Measurements from ENCODE around the gene LGMN. TPM values are rescaled to one million over a fixed set of nuclear protein-coding genes. Genes with fewer than 3 reads are reported as not detected.

The LGMN gene
- total and polyA plus RNA-seq, 2 of the 13 experiments (the other 11 are each of a cell fraction or from before 2014, with no cell fraction given): 28.9 to 76.4 TPM

DNA sequence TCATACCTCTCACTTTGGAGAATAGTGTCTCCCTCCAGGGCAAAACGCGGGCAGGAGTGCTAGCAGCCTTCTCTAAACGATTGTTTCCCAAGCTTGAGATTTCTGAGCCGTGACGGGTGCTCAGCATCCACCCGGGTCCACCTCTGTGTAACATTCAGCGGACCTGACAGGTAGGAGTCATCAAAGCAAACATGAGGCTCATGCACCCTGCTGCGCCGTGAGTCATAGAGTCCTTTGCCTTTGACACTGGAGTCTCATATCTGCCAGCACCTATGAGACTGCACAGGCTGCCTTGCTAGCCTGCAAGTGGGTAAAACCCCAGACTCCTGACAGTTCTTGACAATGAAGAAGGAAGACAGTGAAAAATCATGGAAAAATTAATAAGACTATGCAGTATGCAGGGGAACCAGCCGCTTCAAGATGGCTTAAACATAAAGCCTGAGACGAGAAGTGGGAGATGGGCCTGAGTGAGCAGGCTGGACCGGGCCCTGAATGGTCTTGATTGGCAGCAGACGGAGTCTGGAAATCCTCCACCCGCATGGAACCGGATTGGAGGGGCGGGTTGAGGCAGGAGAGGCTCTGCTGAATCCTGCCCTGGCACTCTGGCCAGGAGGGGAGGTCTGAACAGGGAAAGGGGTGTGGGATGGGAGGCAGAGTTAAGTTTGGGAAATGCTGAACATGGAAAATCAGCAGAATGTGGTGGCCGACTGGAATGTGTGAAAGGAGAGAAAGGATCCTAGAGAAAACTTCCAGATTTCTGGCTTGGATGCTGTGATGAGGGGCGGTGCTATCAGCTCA, 54.2 kb downstream of the LGMN start (continued):
- TF ChIP-seq ATAD3A (CRISPR knock-in tag; IDR thresholded peaks at IDR 0.05): no peak
- TF ChIP-seq POGK (CRISPR knock-in tag; conservative IDR thresholded peaks at IDR 0.05): no peak
- TF ChIP-seq PHF8 (CRISPR knock-in tag; IDR thresholded peaks at IDR 0.05): no peak
- no peak for TF ChIP-seq MTERF4 (CRISPR knock-in tag; IDR thresholded peaks at IDR 0.05)
- no peak for TF ChIP-seq NFIC (IDR thresholded peaks at IDR 0.05; ENCODE audit: low read length)
- TF ChIP-seq ZEB1 (IDR thresholded peaks at IDR 0.05; ENCODE audit: insufficient replicate concordance, low read depth): peak; percentile 81
- TF ChIP-seq ZNF614 (CRISPR knock-in tag; IDR thresholded peaks at IDR 0.05; ENCODE audit: borderline replicate concordance): no peak
- no peak for TF ChIP-seq ZNF839 (CRISPR knock-in tag; IDR thresholded peaks at IDR 0.05; ENCODE audit: borderline replicate concordance)
- no peak for TF ChIP-seq ZNF18 (CRISPR knock-in tag; IDR thresholded peaks at IDR 0.05; ENCODE audit: insufficient replicate concordance)
- no peak for TF ChIP-seq XRCC5 (optimal IDR thresholded peaks at IDR 0.05; ENCODE audit: low read length)
- TF ChIP-seq PAF1 (CRISPR knock-in tag; IDR thresholded peaks at IDR 0.05): no peak
- peak; percentile 66; the same call in 1 of the 3 replicates for TF ChIP-seq MXI1 (IDR thresholded peaks at IDR 0.05; ENCODE audit: borderline replicate concordance, low read depth, low read length)
- TF ChIP-seq ATF7 (IDR thresholded peaks at IDR 0.05): no peak
- no peak for TF ChIP-seq ATF7 (CRISPR knock-in tag; IDR thresholded peaks at IDR 0.05)
- no peak for TF ChIP-seq NFKB2 (CRISPR knock-in tag; IDR thresholded peaks at IDR 0.05; ENCODE audit: borderline replicate concordance)
- no peak for TF ChIP-seq HMG20B (CRISPR knock-in tag; conservative IDR thresholded peaks at IDR 0.05)
- TF ChIP-seq, protein P1, sequence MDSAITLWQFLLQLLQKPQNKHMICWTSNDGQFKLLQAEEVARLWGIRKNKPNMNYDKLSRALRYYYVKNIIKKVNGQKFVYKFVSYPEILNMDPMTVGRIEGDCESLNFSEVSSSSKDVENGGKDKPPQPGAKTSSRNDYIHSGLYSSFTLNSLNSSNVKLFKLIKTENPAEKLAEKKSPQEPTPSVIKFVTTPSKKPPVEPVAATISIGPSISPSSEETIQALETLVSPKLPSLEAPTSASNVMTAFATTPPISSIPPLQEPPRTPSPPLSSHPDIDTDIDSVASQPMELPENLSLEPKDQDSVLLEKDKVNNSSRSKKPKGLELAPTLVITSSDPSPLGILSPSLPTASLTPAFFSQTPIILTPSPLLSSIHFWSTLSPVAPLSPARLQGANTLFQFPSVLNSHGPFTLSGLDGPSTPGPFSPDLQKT (CRISPR knock-in tag; IDR thresholded peaks at IDR 0.05; ENCODE audit: borderline replicate concordance): no peak
- TF ChIP-seq FOSL2 (CRISPR knock-in tag; IDR thresholded peaks at IDR 0.05): peak; percentile 98
- TF ChIP-seq SYNCRIP (IDR thresholded peaks at IDR 0.05; ENCODE audit: insufficient read depth, low read depth, low read length): no peak
- peak; percentile 99 for TF ChIP-seq ZNF441 (CRISPR knock-in tag; IDR thresholded peaks at IDR 0.05; ENCODE audit: borderline replicate concordance)
- no peak for TF ChIP-seq REL (CRISPR knock-in tag; conservative IDR thresholded peaks at IDR 0.05)
- TF ChIP-seq SOX13 (IDR thresholded peaks at IDR 0.05): no peak
- TF ChIP-seq SOX13 (CRISPR knock-in tag; conservative IDR thresholded peaks at IDR 0.05 in 1 of 2, IDR thresholded peaks at IDR 0.05 in 1 of 2): no peak
- TF ChIP-seq MAFG (CRISPR knock-in tag; IDR thresholded peaks at IDR 0.05): no peak
- TF ChIP-seq SRSF4 (IDR thresholded peaks at IDR 0.05; ENCODE audit: low read depth, low read length, poor library complexity, severe bottlenecking): no peak
- TF ChIP-seq RXRB (CRISPR knock-in tag; IDR thresholded peaks at IDR 0.05; ENCODE audit: borderline replicate concordance): 0 out of 2 replicates have a peak, but pooled peaks have one; percentile 25
